Activated CD4-positive, alpha-beta T cell treated with anti-CD3 and anti-CD28 coated beads, Interleukin-2, amount 10 ng/mL, durations not matched to agents 24 days and 14 days (primary cell): ENCODE measurements around the gene SNAI3. TPM values are rescaled to one million over a fixed set of nuclear protein-coding genes. Genes with fewer than 3 reads are reported as not detected.

ENCODE experiments used
- DNase-seq: peaks from one replicate; pipeline ENCODE4 v3.0.0; 2022
- H3K27ac Mint-ChIP-seq: one replicate; pipeline ENCODE4 v1.8.0; 2022; ENCODE audit warnings: mild to moderate bottlenecking, mixed read lengths
- H3K27me3 Mint-ChIP-seq: one replicate; pipeline ENCODE4 v1.8.0; 2022; ENCODE audit warnings: mixed read lengths
- H3K36me3 Mint-ChIP-seq: one replicate; pipeline ENCODE4 v1.8.0; 2022; ENCODE audit warnings: low read depth, mild to moderate bottlenecking, mixed read lengths
- H3K4me1 Mint-ChIP-seq: one replicate; pipeline ENCODE4 v1.8.0; 2021; ENCODE audit warnings: mixed read lengths
- H3K4me3 Mint-ChIP-seq: one replicate; pipeline ENCODE4 v1.8.0; 2022; ENCODE audit warnings: mild to moderate bottlenecking, moderate library complexity, mixed read lengths
- H3K9me3 Mint-ChIP-seq: one replicate; pipeline ENCODE4 v1.8.0; 2021; ENCODE audit warnings: mixed read lengths
- intact Hi-C: fragments of 100-400 bp; cut with micrococcal nuclease; formaldehyde crosslinking; loops from one replicate; pipeline ENCODE4 v1.15.1; 2023
- total RNA-seq: library from RNA; stranded (reverse); gene quantifications from 2 replicates; pipeline ENCODE4 v1.2.3, GENCODE V29; 2022

Gene SNAI3
- total RNA-seq, 1 donor from 2014 or later = 3.3 TPM

DNA sequence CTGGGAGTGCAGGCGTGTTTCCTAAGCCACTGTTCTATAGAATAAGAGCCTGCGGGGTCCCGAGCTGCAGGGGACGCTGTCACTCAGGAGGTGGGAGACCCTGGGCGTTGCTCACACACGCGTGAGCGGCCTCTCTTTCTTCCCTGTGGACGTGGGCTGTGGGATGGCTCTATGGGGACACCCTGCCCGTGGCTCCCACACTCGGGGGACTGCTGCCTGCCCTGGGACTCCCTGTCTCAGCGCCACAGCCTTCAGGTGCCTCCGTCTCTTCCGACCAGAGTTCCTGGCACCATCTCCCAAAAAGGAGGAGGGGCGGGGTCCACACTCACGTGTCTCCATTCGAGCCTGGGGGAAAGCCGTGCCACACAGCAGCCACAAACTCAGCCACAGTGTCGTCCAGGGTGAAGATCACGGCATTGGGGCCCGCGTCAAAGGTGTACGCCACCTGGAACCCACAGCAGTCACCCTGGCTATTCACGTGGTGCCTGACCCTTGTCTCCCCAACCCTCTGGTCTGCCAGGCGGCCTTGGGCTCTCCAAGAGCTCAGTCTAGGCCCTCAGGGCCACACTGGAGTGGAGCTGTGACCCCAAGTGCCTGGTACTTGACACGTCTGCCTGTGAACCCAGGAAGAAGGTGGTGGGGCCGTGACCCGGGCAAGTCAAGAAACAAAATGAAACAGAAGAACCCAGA, 31.8 kb downstream of the SNAI3 start:
- no peaks in the 10 kb centered on the region for H3K27me3 Mint-ChIP-seq
- H3K4me3 Mint-ChIP-seq = no peak overlapping the region
- DNase-seq = no peak
- peaks cover 12% of the 10 kb centered on the region for H3K4me1 Mint-ChIP-seq
- H3K9me3 Mint-ChIP-seq = no peaks in the 10 kb centered on the region
- intact Hi-C loops = loop anchor here (5.0 kb wide), 1 partner anchor 128 kb away; no protein-coding TSS in a partner anchor
- peaks cover 17% of the 10 kb centered on the region for H3K36me3 Mint-ChIP-seq
- H3K27ac Mint-ChIP-seq = no peak overlapping the region

- DNase-seq = no peak
- no peaks in the 10 kb centered on the region for H3K27me3 Mint-ChIP-seq
- H3K4me3 Mint-ChIP-seq = no peak overlapping the region
- H3K9me3 Mint-ChIP-seq = no peaks in the 10 kb centered on the region
- peaks cover 20% of the 10 kb centered on the region for H3K36me3 Mint-ChIP-seq
- intact Hi-C loops = loop anchor here (5.0 kb wide), 1 partner anchor 129 kb away; no protein-coding TSS in a partner anchor
- H3K27ac Mint-ChIP-seq = peak overlapping the region; percentile 22
- H3K4me1 Mint-ChIP-seq = peaks cover 16% of the 10 kb centered on the region
Observed at GRCh38 chr16:88653596-88654362, 32.5 kb downstream of the SNAI3 start.

DNA sequence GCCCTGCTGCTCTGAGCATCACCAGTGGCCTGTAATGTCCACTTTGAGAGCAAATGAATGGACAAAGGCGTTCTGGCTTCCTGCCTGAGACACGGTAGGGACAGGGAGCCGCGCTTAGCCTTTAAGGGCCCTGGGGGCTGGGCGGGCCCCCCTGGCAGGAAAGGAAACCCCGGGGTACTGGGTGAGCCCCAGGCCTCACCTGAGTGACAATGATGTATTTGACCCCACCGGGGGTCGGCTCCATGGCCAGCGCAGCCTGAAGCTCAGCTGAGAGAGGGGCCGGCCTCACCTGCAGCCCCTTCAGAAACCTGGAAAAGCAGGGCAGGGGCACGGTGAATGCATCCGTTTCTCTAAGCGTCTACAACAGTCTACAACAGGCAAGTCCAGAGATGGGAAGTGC, 33.2 kb downstream of the SNAI3 start:
- no peaks in the 10 kb centered on the region for H3K27me3 Mint-ChIP-seq
- no peak overlapping the region for H3K27ac Mint-ChIP-seq
- no peak overlapping the region for H3K4me3 Mint-ChIP-seq
- H3K36me3 Mint-ChIP-seq = peaks cover 19% of the 10 kb centered on the region
- no peak for DNase-seq
- H3K9me3 Mint-ChIP-seq = no peaks in the 10 kb centered on the region
- intact Hi-C loops = loop anchor here (5.0 kb wide), 1 partner anchor 129 kb away; no protein-coding TSS in a partner anchor
- H3K4me1 Mint-ChIP-seq = peaks cover 15% of the 10 kb centered on the region

DNA sequence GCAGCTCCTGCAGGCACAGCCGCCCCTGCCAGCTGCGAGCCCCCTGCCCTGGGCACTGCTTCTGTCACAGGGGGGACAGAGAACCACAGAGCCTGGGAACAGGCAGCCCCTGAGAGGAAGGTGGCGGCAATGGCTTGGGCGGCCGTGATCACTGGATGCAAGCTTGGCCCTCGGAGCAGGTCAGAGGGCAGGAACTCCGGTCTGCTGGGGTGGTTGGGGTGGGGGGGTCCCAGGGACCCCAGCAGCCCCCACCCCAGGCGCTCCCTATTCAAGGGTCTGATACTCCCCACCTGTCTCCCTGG, 33.6 kb downstream of the SNAI3 start:
- Mint-ChIP-seq H3K9me3 (no peaks in the 10 kb centered on the region), H3K27ac (no peak overlapping the region), H3K4me1 (peaks cover 15% of the 10 kb centered on the region), H3K27me3 (no peaks in the 10 kb centered on the region), H3K36me3 (peaks cover 19% of the 10 kb centered on the region), H3K4me3 (no peak overlapping the region)
- intact Hi-C loops = loop anchor here (5.0 kb wide), 1 partner anchor 130 kb away; no protein-coding TSS in a partner anchor
- DNase-seq = no peak

DNA sequence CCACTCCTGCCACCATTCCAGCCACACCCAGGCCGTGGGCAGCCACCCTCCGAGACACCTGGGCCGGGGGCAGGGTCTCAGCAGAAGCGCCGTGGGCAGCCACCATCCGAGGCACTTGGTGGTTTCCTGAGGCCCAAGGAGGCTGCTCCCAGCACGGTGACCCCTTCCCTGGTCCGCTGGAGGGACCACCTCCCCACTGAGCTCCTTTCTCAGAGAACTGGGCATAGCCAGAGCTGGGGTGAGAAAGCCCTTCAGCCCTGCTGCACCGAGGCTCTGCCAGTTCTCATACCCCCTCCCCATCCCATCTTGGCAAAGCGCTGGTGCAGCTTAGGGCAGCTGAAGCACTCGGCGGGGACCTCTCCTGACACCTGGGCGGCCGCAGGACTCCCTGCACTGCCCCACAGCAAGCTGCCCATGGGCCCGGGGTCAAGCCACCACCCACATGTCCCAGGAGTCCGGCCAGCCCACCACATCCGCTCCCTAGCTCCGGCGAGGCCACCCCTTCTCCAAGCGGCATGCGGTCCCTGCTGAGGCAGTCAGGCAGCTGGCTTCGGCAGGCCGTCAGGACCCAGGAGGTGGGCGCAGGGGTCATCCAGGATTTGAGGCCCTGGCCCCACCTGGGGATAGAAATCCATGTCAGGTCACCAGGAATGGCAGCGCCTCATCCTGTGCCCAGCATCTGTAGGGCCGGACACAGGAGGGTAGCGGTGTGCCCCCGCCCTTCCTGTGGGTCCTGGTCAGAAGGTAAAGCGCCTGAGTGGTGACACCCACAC, 34.1 kb downstream of the SNAI3 start:
- Mint-ChIP-seq H3K27me3 (no peaks in the 10 kb centered on the region), H3K9me3 (no peaks in the 10 kb centered on the region), H3K27ac (peak overlapping the region; percentile 96), H3K4me3 (peak overlapping the region; percentile 48), H3K4me1 (peaks cover 15% of the 10 kb centered on the region), H3K36me3 (peaks cover 19% of the 10 kb centered on the region)
- intact Hi-C loops = loop anchor here (1.0 to 5.0 kb wide), 7 partner anchors 11 to 130 kb away; partner anchors contain the start of genes MVD and ZC3H18
- no peak for DNase-seq

DNA sequence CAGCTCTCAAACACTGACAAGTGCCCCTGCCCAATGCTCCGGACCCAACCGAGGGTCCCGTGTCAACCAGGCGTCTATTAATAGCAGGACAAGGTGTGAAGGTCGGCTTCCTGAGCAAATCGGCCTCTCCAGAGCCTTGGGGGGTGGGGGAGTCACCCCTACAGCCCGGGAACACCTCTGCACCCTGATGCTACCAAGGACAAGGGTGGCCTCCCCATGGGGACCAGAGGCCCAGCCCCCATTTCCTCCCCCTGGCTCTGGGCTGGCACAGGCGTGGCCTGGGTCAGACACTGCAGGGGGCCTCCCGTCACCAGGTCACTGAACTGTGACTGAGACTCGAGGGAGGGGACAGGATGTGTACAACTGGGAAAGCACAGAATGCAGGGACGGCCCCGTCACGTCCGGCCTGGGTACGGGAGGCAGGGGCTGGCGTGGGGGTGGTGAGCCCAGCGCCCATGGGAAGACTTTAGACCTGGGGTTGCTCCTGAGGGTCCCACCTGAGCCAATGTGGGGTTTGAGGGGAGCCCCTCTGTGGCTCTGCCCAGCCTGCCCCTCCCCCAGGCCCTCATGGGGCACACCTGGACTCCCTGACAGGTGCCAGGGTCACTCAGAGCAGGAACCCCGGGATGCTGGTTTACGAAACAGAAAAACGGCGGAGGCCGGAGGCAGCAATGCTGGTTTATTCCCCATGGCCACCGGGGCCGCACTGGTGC, 34.9 kb downstream of the SNAI3 start:
- peak; percentile 94 for DNase-seq
- Mint-ChIP-seq H3K9me3 (no peaks in the 10 kb centered on the region), H3K27me3 (no peaks in the 10 kb centered on the region), H3K27ac (peak overlapping the region; percentile 96), H3K4me3 (peak overlapping the region; percentile 90), H3K4me1 (peaks cover 15% of the 10 kb centered on the region), H3K36me3 (peaks cover 19% of the 10 kb centered on the region)
- intact Hi-C loops = loop anchor here (1.0 to 5.0 kb wide), 7 partner anchors 12 to 131 kb away; partner anchors contain the start of genes MVD and ZC3H18

DNA sequence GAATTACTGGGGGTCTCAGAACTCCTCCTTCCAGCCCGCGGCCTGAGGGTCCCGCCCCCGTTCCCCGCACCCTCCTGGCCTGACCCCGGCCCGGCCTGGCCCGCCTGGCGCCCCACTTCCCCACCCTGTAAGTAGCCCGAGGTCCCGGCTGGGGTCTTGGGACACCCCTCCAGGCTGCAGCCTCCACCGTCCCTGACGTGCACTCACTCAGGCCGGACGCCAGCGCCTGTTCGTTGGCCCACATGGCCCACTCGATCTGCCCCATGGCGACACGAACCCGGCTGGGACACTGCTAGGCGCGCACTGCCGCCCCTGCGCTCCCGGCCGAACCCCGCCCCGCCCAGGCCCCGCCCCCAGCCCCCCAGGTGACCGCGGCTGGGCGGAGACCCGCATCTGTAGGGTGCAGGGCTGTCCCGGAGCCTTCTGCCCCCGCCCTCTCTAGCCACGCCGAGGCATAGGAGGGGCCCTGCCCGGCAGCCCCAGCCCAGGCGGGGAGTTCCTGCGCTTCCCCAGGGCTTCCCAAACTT, 35.5 kb downstream of the SNAI3 start, which contains the start of gene CYBA:
CYBA (minus strand) TSS at position 305 of the 527 bp plus-strand sequence; CDS start at position 265, 40 bp downstream.
- intact Hi-C loops = loop anchor here (1.0 to 5.0 kb wide), 7 partner anchors 12 to 131 kb away; partner anchors contain the start of genes MVD and ZC3H18
- Mint-ChIP-seq H3K27ac (peak within 1 kb of the TSS; percentile 96), H3K36me3 (peaks cover 17% of the 10 kb centered on the region), H3K27me3 (no peaks in the 10 kb centered on the region), H3K9me3 (no peaks in the 10 kb centered on the region), H3K4me3 (peak within 1 kb of the TSS; percentile 90), H3K4me1 (peaks cover 15% of the 10 kb centered on the region)
- peak; percentile 97 for DNase-seq

GRCh38 chr16:88649924-88650748, 36.2 kb downstream of the SNAI3 start:
- intact Hi-C loops = loop anchor here (2.0 to 5.0 kb wide), 4 partner anchors 15 to 132 kb away; partner anchors contain the start of gene ZC3H18
- no peaks in the 10 kb centered on the region for H3K9me3 Mint-ChIP-seq
- H3K27me3 Mint-ChIP-seq = no peaks in the 10 kb centered on the region
- peak overlapping the region; percentile 90 for H3K4me3 Mint-ChIP-seq
- H3K36me3 Mint-ChIP-seq = peaks cover 18% of the 10 kb centered on the region
- peak overlapping the region; percentile 96 for H3K27ac Mint-ChIP-seq
- H3K4me1 Mint-ChIP-seq = peaks cover 15% of the 10 kb centered on the region
- peak; percentile 85 for DNase-seq

DNA sequence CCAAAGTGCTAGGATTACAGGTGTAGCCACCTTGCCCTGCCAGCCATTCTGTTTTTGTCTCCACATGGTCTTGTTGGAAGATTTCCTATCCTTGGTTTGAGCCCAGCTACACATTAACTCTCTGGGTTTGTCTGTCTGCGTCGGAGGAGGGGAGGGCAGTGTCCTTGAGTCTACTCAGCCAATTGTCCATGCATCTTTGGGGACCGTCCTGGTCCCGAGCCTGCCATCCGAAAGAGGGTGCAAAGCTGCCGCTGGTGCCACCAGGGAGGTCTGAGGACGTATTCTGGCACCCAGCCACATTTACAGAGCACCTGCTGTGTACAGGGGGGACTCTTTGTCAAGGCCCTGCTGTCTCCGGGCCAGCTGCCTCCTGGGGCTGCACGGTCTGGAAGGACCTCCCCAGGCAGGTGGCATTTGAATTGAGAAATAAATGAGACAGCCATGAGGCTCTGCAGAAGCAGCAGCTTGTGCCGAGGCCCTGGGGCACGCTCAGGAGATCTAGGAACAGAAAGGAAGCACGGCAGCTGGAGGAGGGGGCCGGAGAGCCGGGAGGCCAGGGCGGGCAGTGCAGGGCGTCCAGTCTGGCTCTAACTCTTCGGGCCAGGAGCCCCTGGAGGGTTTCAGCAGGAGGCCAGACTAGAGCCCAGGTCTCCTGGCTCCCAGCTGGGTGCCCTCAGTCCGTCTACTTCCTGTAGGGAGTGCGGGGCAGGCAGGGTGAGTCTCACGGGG, 36.9 kb downstream of the SNAI3 start:
- peak overlapping the region; percentile 78 for H3K27ac Mint-ChIP-seq
- no peaks in the 10 kb centered on the region for H3K9me3 Mint-ChIP-seq
- no peak for DNase-seq
- intact Hi-C loops = no loop called here
- peaks cover 15% of the 10 kb centered on the region for H3K4me1 Mint-ChIP-seq
- peaks cover 20% of the 10 kb centered on the region for H3K36me3 Mint-ChIP-seq
- H3K4me3 Mint-ChIP-seq = peak overlapping the region; percentile 90
- H3K27me3 Mint-ChIP-seq = no peaks in the 10 kb centered on the region

- intact Hi-C loops = no loop called here
- Mint-ChIP-seq H3K27ac (no peak overlapping the region), H3K4me1 (peaks cover 15% of the 10 kb centered on the region), H3K4me3 (no peak overlapping the region), H3K27me3 (no peaks in the 10 kb centered on the region), H3K36me3 (peaks cover 26% of the 10 kb centered on the region), H3K9me3 (no peaks in the 10 kb centered on the region)
- DNase-seq = no peak
Observed at GRCh38 chr16:88647178-88648070, 38.9 kb downstream of the SNAI3 start.
